ENCODE measurements around the gene KRT31. TPM values are rescaled to one million over a fixed set of nuclear protein-coding genes. Genes with fewer than 3 reads are reported as not detected.
A peak's percentile ranks its signal among the peaks of the same experiment; 100 is the strongest.

Gene KRT31
- total RNA-seq, 1 donor from 2014 or later = not detected

DNA sequence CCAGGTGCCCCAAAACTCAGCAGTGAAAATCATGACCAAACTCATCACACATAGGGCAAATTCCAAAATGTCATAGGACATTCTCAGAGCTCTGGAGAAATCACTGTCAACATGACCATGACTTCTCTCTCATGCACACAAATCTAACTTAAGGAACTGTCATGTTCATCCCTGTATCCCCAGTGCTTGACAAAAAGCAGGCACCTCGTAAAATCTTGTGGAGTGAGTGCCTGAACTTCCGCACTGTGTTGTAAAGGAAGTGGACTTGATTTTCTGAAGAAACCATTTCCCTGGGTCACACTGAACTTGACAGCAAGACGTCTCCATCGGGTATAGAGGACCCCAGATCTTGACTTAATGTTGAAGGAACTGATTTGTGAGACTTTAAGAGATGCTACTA, 24.2 kb upstream of the KRT31 start:
- DNase-seq (ENCODE audit: extremely low spot score, unreplicated experiment) = no peak
- peak overlapping the region; percentile 46 for H3K27ac Mint-ChIP-seq
- TF ChIP-seq, protein P1, sequence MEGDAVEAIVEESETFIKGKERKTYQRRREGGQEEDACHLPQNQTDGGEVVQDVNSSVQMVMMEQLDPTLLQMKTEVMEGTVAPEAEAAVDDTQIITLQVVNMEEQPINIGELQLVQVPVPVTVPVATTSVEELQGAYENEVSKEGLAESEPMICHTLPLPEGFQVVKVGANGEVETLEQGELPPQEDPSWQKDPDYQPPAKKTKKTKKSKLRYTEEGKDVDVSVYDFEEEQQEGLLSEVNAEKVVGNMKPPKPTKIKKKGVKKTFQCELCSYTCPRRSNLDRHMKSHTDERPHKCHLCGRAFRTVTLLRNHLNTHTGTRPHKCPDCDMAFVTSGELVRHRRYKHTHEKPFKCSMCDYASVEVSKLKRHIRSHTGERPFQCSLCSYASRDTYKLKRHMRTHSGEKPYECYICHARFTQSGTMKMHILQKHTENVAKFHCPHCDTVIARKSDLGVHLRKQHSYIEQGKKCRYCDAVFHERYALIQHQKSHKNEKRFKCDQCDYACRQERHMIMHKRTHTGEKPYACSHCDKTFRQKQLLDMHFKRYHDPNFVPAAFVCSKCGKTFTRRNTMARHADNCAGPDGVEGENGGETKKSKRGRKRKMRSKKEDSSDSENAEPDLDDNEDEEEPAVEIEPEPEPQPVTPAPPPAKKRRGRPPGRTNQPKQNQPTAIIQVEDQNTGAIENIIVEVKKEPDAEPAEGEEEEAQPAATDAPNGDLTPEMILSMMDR (conservative IDR thresholded peaks at IDR 0.05) = no peak
- no peaks in the 10 kb centered on the region for H3K27me3 Mint-ChIP-seq
- H3K36me3 Mint-ChIP-seq = peaks cover 5% of the 10 kb centered on the region
- no peak overlapping the region for H3K4me3 Mint-ChIP-seq
- H3K9me3 Mint-ChIP-seq = no peaks in the 10 kb centered on the region
- H3K4me1 Mint-ChIP-seq (ENCODE audit: unreplicated experiment) = peaks cover 16% of the 10 kb centered on the region

- Mint-ChIP-seq H3K36me3 (peaks cover 5% of the 10 kb centered on the region), H3K27me3 (no peaks in the 10 kb centered on the region), H3K4me1 (ENCODE audit: unreplicated experiment) (peaks cover 21% of the 10 kb centered on the region), H3K4me3 (no peak overlapping the region), H3K9me3 (no peaks in the 10 kb centered on the region), H3K27ac (peak overlapping the region; percentile 46)
- TF ChIP-seq, protein P1 (conservative IDR thresholded peaks at IDR 0.05) = no peak
- DNase-seq (ENCODE audit: extremely low spot score, unreplicated experiment) = no peak
These were observed 23.7 kb upstream of the KRT31 start for GRCh38 chr17:41421116-41421515.

DNA sequence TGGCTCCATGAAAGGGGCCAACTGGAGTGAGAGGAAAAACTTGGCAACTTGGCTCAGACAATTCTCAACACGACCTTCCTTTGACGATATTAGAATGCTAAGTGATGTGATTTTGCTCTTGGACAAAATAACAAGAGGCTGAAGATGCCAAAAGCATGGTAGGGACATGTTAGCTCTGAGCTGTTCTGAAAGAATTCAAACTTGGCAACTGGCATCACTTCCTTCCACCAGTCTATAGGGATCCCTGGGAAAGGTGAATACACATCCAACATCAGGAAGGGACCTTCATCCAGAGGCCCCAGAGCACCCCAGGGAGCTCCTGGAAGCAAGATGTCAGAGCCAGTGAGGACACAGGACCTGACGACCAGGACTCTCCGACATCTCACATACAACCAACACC, 22.7 kb upstream of the KRT31 start:
- no peaks in the 10 kb centered on the region for H3K9me3 Mint-ChIP-seq
- H3K27ac Mint-ChIP-seq = no peak overlapping the region
- DNase-seq (ENCODE audit: extremely low spot score, unreplicated experiment) = no peak
- peaks cover 28% of the 10 kb centered on the region for H3K4me1 Mint-ChIP-seq (ENCODE audit: unreplicated experiment)
- H3K36me3 Mint-ChIP-seq = peaks cover 5% of the 10 kb centered on the region
- no peaks in the 10 kb centered on the region for H3K27me3 Mint-ChIP-seq
- H3K4me3 Mint-ChIP-seq = no peak overlapping the region
- TF ChIP-seq, protein P1 (conservative IDR thresholded peaks at IDR 0.05) = no peak

- peaks cover 28% of the 10 kb centered on the region for H3K4me1 Mint-ChIP-seq (ENCODE audit: unreplicated experiment)
- peaks cover 5% of the 10 kb centered on the region for H3K36me3 Mint-ChIP-seq
- no peaks in the 10 kb centered on the region for H3K9me3 Mint-ChIP-seq
- DNase-seq (ENCODE audit: extremely low spot score, unreplicated experiment) = no peak
- H3K27ac Mint-ChIP-seq = no peak overlapping the region
- no peaks in the 10 kb centered on the region for H3K27me3 Mint-ChIP-seq
- TF ChIP-seq, protein P1 (conservative IDR thresholded peaks at IDR 0.05) = no peak
- H3K4me3 Mint-ChIP-seq = no peak overlapping the region
These were observed 22.3 kb upstream of the KRT31 start for GRCh38 chr17:41419716-41420115.

GRCh38 chr17:41418116-41418860, 20.9 kb upstream of the KRT31 start:
- Mint-ChIP-seq H3K27ac (peak overlapping the region; percentile 89), H3K4me1 (ENCODE audit: unreplicated experiment) (peaks cover 29% of the 10 kb centered on the region), H3K36me3 (peaks cover 1% of the 10 kb centered on the region), H3K27me3 (no peaks in the 10 kb centered on the region), H3K4me3 (peak overlapping the region; percentile 46), H3K9me3 (no peaks in the 10 kb centered on the region)
- DNase-seq (ENCODE audit: extremely low spot score, unreplicated experiment) = no peak
- TF ChIP-seq, protein P1 (conservative IDR thresholded peaks at IDR 0.05) = no peak
